Stimulated activated CD4-positive, alpha-beta T cell treated with anti-CD3 and anti-CD28 coated beads, Interleukin-4, amount 100 ng/mL, for 1 hour (primary cell): Measurements from ENCODE around the gene R3HDM4.
"Not testable (repeated sequence)": the region's sequence is repeated elsewhere in the genome, so short reads cannot be mapped to it uniquely, and the experiment has no call there.

Experiments
- DNase-seq: peaks from one replicate; pipeline ENCODE4 v3.0.0-alpha.2; 2020

The R3HDM4 gene

DNA sequence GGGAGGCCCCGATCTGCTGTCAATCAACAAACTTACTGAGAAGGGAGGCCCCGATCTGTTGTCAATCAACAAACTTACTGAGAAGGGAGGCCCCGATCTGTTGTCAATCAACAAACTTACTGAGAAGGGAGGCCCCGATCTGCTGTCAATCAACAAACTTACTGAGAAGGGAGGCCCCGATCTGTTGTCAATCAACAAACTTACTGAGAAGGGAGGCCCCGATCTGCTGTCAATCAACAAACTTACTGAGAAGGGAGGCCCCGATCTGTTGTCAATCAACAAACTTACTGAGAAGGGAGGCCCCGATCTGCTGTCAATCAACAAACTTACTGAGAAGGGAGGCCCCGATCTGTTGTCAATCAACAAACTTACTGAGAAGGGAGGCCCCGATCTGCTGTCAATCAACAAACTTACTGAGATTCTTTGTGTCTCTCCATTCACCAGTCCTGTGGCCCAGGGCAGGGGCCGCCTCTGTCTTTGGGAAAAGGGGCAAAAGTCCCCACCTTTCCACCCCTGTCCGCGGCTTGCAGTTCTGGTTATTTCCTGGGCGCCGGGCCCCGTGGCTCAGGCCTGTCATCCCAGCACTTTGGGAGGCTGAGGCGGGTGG lies 59.3 kb downstream of the R3HDM4 start:
- not testable (repeated sequence) for DNase-seq

DNA sequence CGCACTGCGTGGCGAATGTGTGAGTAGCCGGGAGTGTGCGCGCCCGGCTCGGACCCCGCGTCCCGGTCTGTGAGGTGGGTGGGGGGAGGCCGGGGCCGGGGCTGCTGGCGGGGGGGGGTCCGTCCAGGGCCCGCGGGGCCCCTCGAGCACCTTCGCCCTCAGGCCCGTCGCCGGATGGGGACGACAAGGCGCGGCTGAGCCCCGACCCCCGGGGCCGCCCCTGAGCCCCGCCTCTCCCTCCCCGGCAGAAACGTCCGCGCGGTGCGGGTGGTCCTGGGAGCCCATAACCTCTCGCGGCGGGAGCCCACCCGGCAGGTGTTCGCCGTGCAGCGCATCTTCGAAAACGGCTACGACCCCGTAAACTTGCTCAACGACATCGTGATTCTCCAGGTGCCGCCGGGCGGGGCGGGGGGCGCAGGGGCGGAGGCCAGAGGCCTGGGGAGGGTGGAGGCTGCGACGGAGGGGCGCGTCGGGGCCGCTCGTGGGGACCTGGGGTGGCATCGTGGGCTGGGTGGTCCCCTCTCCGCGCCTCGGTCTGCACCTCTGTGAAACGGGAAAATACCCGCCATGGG lies 59.9 kb downstream of the R3HDM4 start:
- DNase-seq: no peak

DNA sequence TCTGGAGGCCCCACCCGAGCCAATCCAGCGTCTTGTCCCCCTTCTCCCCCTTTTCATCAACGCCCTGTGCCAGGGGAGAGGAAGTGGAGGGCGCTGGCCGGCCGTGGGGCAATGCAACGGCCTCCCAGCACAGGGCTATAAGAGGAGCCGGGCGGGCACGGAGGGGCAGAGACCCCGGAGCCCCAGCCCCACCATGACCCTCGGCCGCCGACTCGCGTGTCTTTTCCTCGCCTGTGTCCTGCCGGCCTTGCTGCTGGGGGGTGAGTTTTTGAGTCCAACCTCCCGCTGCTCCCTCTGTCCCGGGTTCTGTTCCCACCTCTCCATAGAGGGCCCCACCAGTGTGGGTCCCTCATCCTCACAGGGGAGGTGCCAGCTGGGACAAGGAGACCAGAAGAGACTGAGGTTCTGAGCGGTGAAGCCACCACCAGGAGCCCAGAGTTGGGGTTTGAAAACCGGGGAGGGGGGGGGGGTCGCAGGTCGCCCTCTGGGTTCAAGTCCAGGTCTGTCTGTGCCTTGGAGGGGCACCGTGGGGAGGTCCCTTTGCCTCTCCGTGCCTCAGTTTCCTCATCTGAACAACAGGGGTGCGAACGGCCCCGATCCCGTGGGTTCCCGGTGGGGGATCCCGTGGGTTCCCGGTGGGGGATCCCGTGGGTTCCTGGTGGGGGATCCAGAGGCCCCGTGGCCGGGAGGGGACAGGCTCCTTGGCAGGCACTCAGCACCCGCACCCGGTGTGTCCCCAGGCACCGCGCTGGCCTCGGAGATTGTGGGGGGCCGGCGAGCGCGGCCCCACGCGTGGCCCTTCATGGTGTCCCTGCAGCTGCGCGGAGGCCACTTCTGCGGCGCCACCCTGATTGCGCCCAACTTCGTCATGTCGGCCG lies 60.6 kb downstream of the R3HDM4 start, which contains the start of gene ELANE:
TSS of gene ELANE (plus strand) at position 168 of the 878 bp plus-strand sequence. CDS start at position 194, 26 bp downstream.
- DNase-seq: no peak

- no peak for DNase-seq
Measured at GRCh38 chr19:850979-851335, 62.1 kb downstream of the R3HDM4 start.

GRCh38 chr19:850221-850978 lies 62.6 kb downstream of the R3HDM4 start:
- no peak for DNase-seq

DNA sequence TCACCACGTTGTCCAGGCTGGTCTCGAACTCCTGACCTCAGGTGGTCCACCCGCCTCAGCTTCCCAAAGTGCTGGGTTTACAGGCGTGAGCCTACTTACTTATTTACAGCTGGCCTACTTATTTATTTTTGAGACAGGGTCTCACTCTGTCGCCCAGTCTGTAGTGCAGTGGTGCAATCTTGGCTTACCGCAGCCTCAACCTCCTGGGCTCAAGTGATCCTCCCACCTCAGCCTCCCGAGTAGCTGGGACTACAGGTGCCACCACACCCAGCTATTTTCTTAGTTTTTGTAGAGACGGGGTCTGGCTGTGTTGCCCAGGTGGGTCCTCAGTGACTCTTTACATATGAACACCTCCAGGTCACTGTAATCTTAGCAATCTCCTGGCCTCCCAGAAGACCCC lies 63.8 kb downstream of the R3HDM4 start:
- DNase-seq: not testable (repeated sequence)

DNA sequence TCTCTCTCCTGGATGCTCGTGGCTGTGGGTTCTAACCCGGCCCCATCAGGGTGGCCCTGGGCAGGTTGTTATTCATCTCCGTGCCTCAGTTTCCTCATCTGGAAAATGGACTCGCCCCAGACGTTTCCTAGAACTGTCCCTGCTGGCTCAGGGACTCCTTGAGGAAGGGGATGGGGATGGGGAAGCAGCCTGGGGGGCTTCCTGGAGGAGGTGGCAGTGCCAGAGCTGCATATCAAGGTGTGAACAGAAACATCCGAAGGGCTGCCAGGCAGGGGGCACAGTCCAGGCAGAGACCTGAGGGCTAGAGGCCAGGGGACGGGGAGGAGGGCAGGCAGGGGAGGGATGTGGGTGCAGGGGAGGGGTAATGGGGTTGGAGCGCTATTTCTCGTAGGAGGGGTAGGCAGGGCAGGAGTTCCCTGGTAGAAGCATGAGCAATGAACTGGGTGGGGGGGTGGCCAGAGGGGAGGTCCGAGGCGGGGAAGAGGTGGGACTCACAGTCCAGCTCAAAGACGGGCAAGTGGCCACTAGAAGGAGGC lies 64.6 kb downstream of the R3HDM4 start:
- DNase-seq: no peak
